Stimulated activated CD8-positive, alpha-beta memory T cell treated with anti-CD3 and anti-CD28 coated beads, Interleukin-4, amount 100 ng/mL, for 4 hours (primary cell): ENCODE data around the gene CGNL1.

Experiments
- DNase-seq, 2 donors: peaks; one replicate each; pipeline ENCODE4 v3.0.0-alpha.2; 2020; ENCODE audit warnings: low read depth in 2 of 2, low spot score in 1 of 2

CGNL1 gene

GRCh38 chr15:57495041-57495440, 118.7 kb downstream of the CGNL1 start:
- no peak for DNase-seq

GRCh38 chr15:57495554-57496165, 119.4 kb downstream of the CGNL1 start:
- DNase-seq = no peak

- no peak for DNase-seq
These were observed 120.3 kb downstream of the CGNL1 start for GRCh38 chr15:57496594-57496945.

GRCh38 chr15:57496946-57497869, 120.9 kb downstream of the CGNL1 start:
- no peak for DNase-seq

- no peak for DNase-seq
These were observed 124.0 kb downstream of the CGNL1 start for GRCh38 chr15:57500256-57500655.

GRCh38 chr15:57500979-57501576, 124.8 kb downstream of the CGNL1 start:
- no peak for DNase-seq

GRCh38 chr15:57502116-57502515, 125.8 kb downstream of the CGNL1 start:
- DNase-seq = no peak

- DNase-seq = no peak
These were observed 126.9 kb downstream of the CGNL1 start for GRCh38 chr15:57503051-57503702.

GRCh38 chr15:57503911-57504598, 127.8 kb downstream of the CGNL1 start:
- DNase-seq = no peak

- no peak for DNase-seq
These were observed 128.3 kb downstream of the CGNL1 start for GRCh38 chr15:57504599-57504940.

- no peak for DNase-seq
These were observed 128.9 kb downstream of the CGNL1 start for GRCh38 chr15:57505056-57505715.

GRCh38 chr15:57505949-57506391, 129.7 kb downstream of the CGNL1 start:
- DNase-seq = no peak

- no peak for DNase-seq
These were observed 130.1 kb downstream of the CGNL1 start for GRCh38 chr15:57506422-57506821.

- no peak for DNase-seq
These were observed 130.8 kb downstream of the CGNL1 start for GRCh38 chr15:57507111-57507510.

- DNase-seq = no peak
These were observed 132.8 kb downstream of the CGNL1 start for GRCh38 chr15:57509126-57509525.

GRCh38 chr15:57509965-57510364, 133.7 kb downstream of the CGNL1 start:
- DNase-seq = no peak

- DNase-seq = no peak
These were observed 134.3 kb downstream of the CGNL1 start for GRCh38 chr15:57510647-57511046.

- no peak for DNase-seq
These were observed 140.2 kb downstream of the CGNL1 start for GRCh38 chr15:57516327-57517029.

GRCh38 chr15:57517030-57517671, 140.8 kb downstream of the CGNL1 start:
- no peak for DNase-seq
